CD4-positive, alpha-beta T cell treated with Interleukin-17A for 1 hour (primary cell): ENCODE measurements around the gene CCL20.

Experiments
- DNase-seq: peaks from one replicate; pipeline ENCODE4 v3.0.0-alpha.2; 2020

Gene CCL20

GRCh38 chr2:227834916-227835650, 21.4 kb downstream of the CCL20 start:
- no peak for DNase-seq

GRCh38 chr2:227839339-227840129, 25.9 kb downstream of the CCL20 start:
- DNase-seq, result peak; percentile 17

GRCh38 chr2:227846831-227847230, 33.2 kb downstream of the CCL20 start:
- DNase-seq, result no peak

GRCh38 chr2:227848146-227848545, 34.5 kb downstream of the CCL20 start:
- no peak for DNase-seq

GRCh38 chr2:227848586-227848985, 34.9 kb downstream of the CCL20 start:
- DNase-seq, result peak; percentile 69

DNA sequence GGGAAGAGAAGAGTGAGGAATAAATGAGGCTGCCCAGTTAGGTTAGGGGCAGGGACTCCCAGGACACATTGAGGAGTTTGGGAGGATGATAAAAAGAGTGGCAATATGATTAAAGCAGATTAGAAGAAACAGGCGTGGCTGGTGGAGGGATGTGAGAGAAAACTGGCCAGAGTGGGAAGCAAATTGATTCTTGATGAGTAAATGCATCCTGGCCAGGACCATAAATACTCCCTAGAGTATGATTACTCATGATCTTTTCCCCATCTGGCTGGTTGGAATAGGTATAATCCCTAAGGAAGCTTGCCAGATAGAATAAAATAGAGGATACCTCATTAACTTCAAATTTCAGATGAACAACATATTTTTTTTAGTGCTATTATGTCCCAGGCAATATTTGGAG, 36.3 kb downstream of the CCL20 start:
- DNase-seq, result no peak

GRCh38 chr2:227853204-227853629, 39.6 kb downstream of the CCL20 start:
- no peak for DNase-seq

DNA sequence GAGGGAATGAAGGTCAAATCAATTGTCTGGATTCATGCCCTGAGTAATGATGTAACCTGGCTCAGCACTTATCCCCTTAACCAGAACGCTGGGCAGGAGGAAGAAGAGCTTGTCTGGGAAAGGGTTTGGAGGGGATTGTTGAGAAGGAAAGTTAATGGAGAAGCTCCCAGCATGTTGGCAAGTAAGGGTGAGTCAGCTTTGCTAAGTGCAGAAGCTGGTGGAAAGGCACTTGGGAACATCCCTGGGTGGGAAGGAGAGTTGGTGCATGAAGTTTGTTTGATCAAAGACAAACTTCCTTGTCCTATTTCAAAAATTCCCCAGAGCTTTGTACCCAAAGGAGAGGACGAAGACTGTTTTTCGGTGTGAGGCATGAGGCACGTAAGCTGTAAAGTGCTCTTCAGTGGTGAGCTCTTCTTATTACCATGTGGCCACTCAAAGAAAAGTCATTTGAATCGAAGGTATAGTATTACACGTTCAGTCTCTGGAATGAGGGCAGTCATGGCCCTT, 40.2 kb downstream of the CCL20 start:
- no peak for DNase-seq

DNA sequence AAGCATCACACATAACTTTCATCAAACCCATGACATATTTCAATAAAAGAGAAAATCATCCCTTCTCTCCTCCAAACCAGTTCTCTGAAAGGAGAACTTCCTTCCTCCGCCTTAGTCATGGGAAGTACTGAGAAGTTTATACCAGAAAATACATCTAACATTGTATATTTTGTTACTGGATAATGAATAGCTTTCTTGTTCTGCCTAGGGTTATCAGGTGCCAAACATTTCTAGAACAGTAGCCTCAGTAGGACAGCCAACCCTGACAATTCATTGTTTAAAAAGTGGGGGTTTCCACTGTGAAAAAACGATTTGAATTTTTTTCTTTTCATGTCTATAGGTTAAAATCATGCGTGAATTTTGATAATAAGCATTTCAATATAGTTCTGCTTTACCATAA, 41.8 kb downstream of the CCL20 start:
- no peak for DNase-seq

DNA sequence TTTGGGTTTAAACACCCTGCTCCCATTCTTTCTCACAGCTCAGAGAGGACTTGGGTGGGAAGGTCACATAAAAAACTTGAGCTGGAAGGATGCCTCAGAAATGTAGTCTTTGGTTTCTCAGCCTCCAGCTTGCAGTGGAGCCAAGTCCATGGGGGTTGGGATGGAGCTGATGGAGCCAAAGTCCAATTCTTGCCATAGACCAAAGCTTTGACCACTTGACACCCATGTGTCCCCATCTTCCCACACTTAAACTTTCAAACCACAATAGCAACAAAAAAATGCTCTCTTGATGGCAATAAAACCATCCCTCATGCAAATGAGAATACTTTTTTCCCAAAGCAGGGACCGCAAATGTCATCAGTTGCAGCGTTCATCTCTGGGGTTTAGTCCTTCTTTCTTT, 43.1 kb downstream of the CCL20 start:
- DNase-seq, result no peak

DNA sequence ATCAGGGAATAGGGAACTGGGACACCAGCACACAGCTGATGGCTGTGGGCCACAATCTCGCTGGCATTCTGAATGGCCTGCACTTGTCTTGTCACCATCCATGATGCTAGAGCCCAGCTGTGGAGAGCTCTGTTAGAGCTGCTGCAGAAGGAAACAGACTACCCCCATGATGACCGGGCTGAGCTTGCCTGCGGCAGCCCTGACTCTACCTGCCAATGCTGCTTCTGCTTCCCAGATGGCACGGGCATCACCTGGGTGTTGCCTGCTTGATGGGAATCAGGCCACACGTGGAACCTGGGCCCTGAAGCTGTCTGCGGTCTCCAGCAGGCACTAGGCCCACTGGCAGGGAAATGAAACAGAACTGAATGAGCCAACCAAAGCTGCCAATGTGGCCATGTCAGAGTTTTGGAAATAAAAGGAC, 46.6 kb downstream of the CCL20 start:
- no peak for DNase-seq

DNA sequence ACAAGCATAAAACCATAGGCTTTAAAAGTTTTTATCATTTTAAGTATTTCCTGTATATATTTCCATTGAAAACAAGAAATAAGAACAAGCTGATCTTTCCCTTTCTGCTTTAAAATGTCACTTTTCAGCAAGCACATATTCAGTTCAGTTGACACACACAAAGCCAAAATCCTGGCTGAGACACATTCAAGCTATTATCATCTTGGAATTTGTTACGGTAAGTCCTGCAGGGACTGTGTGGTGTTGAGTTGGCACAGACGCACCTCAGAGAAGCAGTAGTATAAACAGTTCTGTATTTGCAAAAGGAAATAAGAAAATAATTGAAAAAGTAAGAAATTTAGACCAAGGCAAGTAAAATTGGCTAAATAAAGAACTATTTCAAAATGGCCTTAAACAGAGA, 47.4 kb downstream of the CCL20 start:
- DNase-seq, result no peak

DNA sequence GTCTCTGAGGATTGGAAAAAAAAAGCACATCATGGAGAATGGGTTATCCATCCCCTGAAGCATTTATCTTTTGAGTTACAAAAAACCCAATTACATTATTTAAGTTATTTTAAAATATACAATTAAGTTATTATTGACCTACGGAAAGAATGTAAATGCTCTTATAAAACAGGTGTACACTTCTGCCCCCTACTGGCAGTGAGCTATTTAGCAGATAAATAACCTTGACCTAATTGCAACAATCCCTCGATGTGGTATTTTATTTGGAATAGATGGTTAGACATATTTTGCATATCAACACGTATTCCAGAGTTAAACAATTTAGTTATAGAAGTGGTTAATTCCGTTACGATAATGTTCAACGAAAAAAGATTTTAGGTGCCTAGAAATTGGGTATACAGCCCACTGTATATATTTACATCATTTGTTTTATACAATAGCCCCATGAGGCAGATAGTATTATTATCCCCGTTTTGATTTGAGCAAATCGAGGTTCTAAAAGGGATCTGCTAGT, 48.6 kb downstream of the CCL20 start:
- DNase-seq, result peak; percentile 60

DNA sequence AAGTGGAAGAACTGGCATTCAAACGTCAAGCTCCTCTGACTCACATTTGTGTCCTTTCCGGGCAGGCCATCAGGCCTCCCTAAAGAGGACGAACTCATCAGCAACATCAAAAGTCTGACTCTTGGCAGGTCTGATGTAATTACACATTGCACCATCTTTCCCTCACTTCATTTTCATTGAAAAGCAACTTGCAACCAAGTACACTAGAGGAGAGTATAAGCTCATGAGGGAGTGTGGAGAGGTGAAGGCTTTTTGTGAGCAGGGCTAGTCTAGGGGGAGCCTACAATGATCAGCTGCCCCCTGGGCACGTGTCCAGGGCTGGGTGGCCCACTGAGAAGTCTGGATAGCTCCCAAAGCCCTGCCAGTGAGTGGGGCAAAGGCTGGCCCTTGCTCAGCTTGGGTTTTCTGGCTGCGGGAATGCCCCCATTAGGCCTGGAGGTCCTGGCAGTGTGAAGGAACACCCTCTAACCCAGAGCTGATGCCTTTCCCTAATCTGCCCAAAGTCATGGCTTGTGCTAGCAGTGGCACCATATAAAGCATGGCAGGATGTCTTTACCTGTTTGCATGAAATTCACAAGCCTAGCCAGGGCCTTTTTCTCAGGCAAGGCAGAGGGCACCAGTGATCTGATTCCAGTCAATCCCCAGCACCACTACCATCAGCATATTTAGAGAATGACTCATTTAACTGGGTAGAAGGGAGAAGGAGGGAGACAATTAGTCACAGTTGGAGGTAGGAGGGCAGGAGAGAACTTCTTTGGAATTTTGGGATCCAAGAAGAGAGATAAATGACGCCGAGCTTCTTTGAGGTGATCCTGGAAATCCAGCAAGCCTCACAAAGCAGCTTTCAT, 49.3 kb downstream of the CCL20 start:
- DNase-seq, result no peak

DNA sequence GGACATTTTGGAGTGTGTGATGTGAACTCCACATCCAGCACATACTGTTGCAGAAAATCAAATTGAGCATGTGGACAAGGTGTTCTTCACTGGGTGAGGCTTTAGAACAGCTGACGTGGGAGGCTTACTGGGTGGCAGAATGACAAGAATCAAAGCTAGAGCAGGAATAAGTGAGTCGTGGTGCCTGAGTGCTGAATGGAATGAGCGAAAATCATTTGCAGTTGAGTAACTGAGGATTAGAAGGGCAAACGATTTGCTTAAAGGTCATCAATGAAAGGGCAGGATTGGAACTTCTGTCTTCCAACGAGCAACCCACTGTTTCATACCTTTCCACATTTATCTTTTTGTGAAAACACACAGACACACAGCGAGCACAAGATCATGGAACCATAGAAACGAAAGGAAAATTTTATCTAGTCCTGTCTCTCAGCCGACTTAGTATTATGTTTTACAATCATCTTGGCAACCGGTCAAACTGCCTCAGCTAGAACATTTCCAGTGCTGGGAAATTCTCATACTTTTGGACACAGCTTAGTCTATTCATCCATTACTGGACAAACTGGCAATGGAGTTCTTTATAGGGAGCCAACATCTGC, 50.6 kb downstream of the CCL20 start:
- no peak for DNase-seq

- no peak for DNase-seq
These were observed 51.6 kb downstream of the CCL20 start for GRCh38 chr2:227865291-227865690.
